Stimulated activated naive CD8-positive, alpha-beta T cell treated with anti-CD3 and anti-CD28 coated beads, Interleukin-15, amount 100 ng/mL, for 72 hours (primary cell): ENCODE data around the gene TSPO2.

ENCODE experiments used
- ATAC-seq: fragments of 150-1000 bp; cut with Tn5 transposase; 2 replicates; pipeline ENCODE4 v1.10.0; 2021; ENCODE audit warnings: mild to moderate bottlenecking, moderate library complexity
- DNase-seq, 2 donors: peaks; one replicate each; pipeline ENCODE4 v3.0.0; 2021 to 2022
- H3K27ac Mint-ChIP-seq, 2 donors: one replicate each; pipeline ENCODE4 v1.8.0; 2022; ENCODE audit warnings: mild to moderate bottlenecking in 2 of 2, mixed read lengths in 2 of 2, moderate library complexity in 2 of 2
- H3K27me3 Mint-ChIP-seq: one replicate; pipeline ENCODE4 v1.8.0; 2022; ENCODE audit warnings: mixed read lengths
- H3K4me1 Mint-ChIP-seq: one replicate; pipeline ENCODE4 v1.8.0; 2022; ENCODE audit warnings: mild to moderate bottlenecking, mixed read lengths
- H3K4me3 Mint-ChIP-seq, 2 donors: one replicate each; pipeline ENCODE4 v1.8.0; 2022; ENCODE audit warnings: mild to moderate bottlenecking in 2 of 2, mixed read lengths in 2 of 2, moderate library complexity in 1 of 2
- H3K9me3 Mint-ChIP-seq, 2 donors: one replicate each; pipeline ENCODE4 v1.8.0; 2022; ENCODE audit warnings: mixed read lengths in 2 of 2

TSPO2 gene

GRCh38 chr6:41055149-41055548, 12.9 kb downstream of the TSPO2 start:
- Mint-ChIP-seq H3K4me3 (no peak overlapping the region), H3K27me3 (no peaks in the 10 kb centered on the region), H3K27ac (peak overlapping the region in 1 of 2 donors; percentile 2), H3K4me1 (peaks cover 19% of the 10 kb centered on the region), H3K9me3 (peaks cover 0 to 6% of the 10 kb centered on the region in 2 donors)
- no peak for ATAC-seq
- DNase-seq: no peak

DNA sequence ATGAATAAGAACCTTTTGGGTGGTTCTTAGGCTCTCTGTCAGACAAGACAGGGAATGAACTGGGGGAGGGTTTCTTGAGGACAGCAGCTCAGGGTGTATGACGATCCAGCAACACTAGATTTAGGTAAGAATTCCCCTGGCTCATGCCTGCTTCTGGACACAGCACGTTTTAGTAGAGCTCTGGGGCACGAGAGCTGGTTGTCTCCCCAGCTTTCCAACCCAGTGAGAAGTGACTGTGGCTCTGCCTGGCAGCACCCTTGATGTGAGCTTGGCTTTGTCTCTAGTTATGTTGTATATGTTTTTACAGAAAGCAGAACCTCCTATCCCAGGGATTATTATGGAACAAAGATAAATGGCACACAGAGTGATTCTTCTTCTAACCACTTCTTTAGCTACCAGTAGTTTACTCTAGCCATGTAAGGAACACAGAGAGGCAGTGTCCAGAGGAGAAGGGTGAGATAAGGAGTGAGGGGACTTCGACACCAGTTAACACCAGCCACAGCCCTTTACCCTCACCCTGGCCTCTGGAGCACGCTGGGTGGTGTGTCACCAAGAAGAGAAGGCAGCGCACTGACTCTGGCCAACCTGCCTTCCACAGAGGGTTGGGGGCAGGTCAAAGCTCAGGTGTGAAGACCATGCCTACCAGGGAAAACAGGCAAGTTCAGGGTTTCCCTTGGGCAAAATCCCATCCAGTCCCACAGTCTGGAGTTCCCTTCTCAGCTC, 14.7 kb downstream of the TSPO2 start:
- Mint-ChIP-seq H3K27me3 (no peaks in the 10 kb centered on the region), H3K4me1 (peaks cover 15% of the 10 kb centered on the region), H3K9me3 (peaks cover 0 to under 1% of the 10 kb centered on the region in 2 donors), H3K27ac (peak overlapping the region in 1 of 2 donors; percentile 61), H3K4me3 (no peak overlapping the region)
- ATAC-seq: no peak
- DNase-seq: no peak

- no peaks in the 10 kb centered on the region for H3K27me3 Mint-ChIP-seq
- H3K9me3 Mint-ChIP-seq: no peaks in the 10 kb centered on the region
- DNase-seq (no peak), ATAC-seq (no peak)
- no peaks in the 10 kb centered on the region for H3K4me1 Mint-ChIP-seq
- no peak overlapping the region for H3K27ac Mint-ChIP-seq
- H3K4me3 Mint-ChIP-seq: no peak overlapping the region
These were observed 16.5 kb downstream of the TSPO2 start for GRCh38 chr6:41058783-41059181.

GRCh38 chr6:41059556-41059955, 17.3 kb downstream of the TSPO2 start:
- Mint-ChIP-seq H3K9me3 (no peaks in the 10 kb centered on the region), H3K27me3 (no peaks in the 10 kb centered on the region), H3K4me1 (no peaks in the 10 kb centered on the region), H3K27ac (no peak overlapping the region), H3K4me3 (no peak overlapping the region)
- no peak for ATAC-seq
- DNase-seq: no peak

DNA sequence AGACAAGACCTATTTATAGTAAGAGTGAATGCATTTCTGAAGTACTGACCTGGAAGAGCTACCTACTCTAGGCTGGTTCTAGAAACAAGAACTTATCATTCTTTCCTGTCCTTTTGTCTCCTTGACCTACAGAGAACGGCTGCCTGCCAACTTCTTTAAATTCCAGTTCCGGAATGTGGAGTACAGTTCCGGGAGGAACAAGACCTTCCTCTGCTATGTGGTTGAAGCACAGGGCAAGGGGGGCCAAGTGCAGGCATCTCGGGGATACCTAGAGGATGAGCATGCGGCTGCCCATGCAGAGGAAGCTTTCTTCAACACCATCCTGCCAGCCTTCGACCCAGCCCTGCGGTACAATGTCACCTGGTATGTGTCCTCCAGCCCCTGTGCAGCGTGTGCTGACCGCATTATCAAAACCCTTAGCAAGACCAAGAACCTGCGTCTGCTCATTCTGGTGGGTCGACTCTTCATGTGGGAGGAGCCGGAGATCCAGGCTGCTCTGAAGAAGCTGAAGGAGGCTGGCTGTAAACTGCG, 19.0 kb downstream of the TSPO2 start:
- no peak for ATAC-seq
- H3K4me1 Mint-ChIP-seq: peaks cover 5% of the 10 kb centered on the region
- H3K4me3 Mint-ChIP-seq: no peak overlapping the region
- no peaks in the 10 kb centered on the region for H3K27me3 Mint-ChIP-seq
- no peak for DNase-seq
- no peaks in the 10 kb centered on the region for H3K9me3 Mint-ChIP-seq
- no peak overlapping the region for H3K27ac Mint-ChIP-seq

GRCh38 chr6:41062056-41062455, 19.8 kb downstream of the TSPO2 start:
- DNase-seq: no peak
- Mint-ChIP-seq H3K9me3 (no peaks in the 10 kb centered on the region), H3K27ac (no peak overlapping the region), H3K4me1 (peaks cover 11% of the 10 kb centered on the region), H3K4me3 (no peak overlapping the region), H3K27me3 (no peaks in the 10 kb centered on the region)
- no peak for ATAC-seq

GRCh38 chr6:41063884-41064285, 21.6 kb downstream of the TSPO2 start:
- peaks cover 15% of the 10 kb centered on the region for H3K4me1 Mint-ChIP-seq
- H3K27ac Mint-ChIP-seq: no peak overlapping the region
- DNase-seq (no peak), ATAC-seq (no peak)
- no peak overlapping the region for H3K4me3 Mint-ChIP-seq
- H3K27me3 Mint-ChIP-seq: no peaks in the 10 kb centered on the region
- no peaks in the 10 kb centered on the region for H3K9me3 Mint-ChIP-seq

DNA sequence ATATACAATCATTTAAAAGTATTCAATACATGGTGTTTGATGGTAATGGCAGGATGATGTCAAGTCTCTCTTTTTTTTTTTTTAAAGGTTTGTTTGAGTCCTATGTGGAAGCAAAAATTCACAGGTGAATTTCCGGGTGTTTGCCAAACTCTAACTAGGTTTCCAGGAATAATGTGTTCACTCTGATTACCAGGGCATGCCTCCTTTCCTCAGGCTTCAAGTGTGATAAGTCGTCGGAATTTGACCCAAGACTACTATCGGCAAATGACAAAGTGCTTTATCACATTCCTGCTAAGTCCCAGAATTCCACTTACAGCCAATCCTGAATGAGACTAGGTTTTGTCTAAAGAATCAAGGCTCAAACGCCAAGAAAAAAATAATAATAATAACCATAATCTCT, 22.6 kb downstream of the TSPO2 start:
- Mint-ChIP-seq H3K9me3 (no peaks in the 10 kb centered on the region), H3K27me3 (no peaks in the 10 kb centered on the region), H3K4me1 (peaks cover 15% of the 10 kb centered on the region), H3K27ac (no peak overlapping the region), H3K4me3 (no peak overlapping the region)
- DNase-seq: no peak
- no peak for ATAC-seq

- no peak for ATAC-seq
- Mint-ChIP-seq H3K27me3 (no peaks in the 10 kb centered on the region), H3K4me3 (no peak overlapping the region), H3K27ac (no peak overlapping the region), H3K9me3 (no peaks in the 10 kb centered on the region), H3K4me1 (peaks cover 15% of the 10 kb centered on the region)
- DNase-seq: no peak
These were observed 23.3 kb downstream of the TSPO2 start for GRCh38 chr6:41065550-41066026.

- peaks cover 21% of the 10 kb centered on the region for H3K4me1 Mint-ChIP-seq
These were observed 24.6 kb downstream of the TSPO2 start for GRCh38 chr6:41066867-41067304.

DNA sequence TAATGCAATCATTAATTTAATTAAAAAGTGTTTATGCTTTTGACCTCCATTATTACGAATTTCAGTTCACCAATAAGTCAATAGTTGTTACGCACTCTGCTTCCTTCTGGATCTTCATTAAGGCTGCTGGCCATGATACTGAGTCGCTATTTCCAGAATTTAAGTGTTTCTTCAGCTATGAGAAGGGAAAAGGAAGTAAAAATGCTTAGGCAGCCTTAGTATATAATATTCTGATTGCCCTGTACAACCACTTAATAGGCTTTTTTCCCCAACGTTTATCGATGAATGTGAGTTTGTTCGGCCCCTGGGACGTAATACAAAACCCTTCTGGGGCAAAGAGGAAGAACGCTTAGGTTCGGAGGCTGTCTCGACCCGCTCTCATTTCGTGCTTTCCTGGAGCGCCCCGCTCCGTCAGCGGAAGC, 29.2 kb downstream of the TSPO2 start:
- peak overlapping the region; percentile 93 to 95 for H3K4me3 Mint-ChIP-seq
- ATAC-seq (no peak), DNase-seq (no peak)
- peaks cover 42% of the 10 kb centered on the region for H3K4me1 Mint-ChIP-seq
- no peaks in the 10 kb centered on the region for H3K9me3 Mint-ChIP-seq
- peak overlapping the region; percentile 97 for H3K27ac Mint-ChIP-seq
- H3K27me3 Mint-ChIP-seq: no peaks in the 10 kb centered on the region

More at GRCh38 chr6:41066867-41067304, 24.6 kb downstream of the TSPO2 start:
- Mint-ChIP-seq H3K27ac (no peak overlapping the region), H3K27me3 (no peaks in the 10 kb centered on the region), H3K9me3 (no peaks in the 10 kb centered on the region), H3K4me3 (no peak overlapping the region)
- peak; percentile 29 to 38 for DNase-seq
- ATAC-seq: no peak

DNA sequence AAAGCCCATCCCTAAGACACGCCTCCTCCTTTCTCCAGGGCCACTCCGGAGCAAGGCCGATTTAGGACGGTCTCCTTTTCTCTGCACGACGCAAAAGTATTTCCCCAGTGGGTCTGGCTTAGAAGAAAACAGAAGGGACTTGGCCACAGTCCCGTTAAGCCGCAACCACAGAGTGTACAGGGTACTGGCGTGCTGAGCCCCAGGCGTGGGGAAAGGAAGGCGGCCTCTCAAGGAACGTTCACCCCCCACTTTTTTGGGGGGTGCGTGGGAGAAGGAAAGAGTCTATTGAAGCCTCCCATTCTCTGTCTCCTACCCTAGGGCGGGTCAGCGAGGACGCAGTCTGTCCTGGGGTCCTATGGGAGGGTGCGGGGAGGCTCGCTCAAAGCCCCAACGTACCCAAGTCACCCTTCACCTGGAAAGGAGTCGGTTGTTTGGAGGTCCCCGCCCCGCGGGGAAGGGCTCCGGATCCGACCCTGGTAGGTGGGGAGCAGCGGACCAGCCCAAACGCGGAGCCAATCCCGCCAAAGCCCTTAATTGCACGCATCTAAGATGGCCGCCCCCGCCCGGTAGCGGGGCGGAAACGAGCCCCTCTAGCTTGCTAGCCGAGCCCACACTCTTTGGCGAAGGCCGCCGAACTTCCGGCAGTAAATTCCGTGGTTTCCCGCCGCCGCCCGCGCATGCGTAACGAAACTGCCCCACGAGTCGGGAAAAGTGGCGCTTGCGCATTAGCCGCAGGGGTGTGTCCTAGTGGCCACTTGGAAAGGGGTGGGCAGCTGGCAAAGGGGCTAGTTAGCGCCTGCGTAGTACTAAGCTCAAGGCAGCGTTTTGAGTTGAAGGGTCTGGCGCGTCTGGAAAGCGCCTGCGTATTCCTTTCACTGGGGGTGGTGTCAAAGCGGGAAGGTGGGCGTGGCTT, 29.9 kb downstream of the TSPO2 start, which contains the start of gene OARD1:
Gene OARD1, minus strand, starts transcription at position 434 of the 913 bp plus-strand sequence. CDS start 722 bp downstream, outside the sequence.
- Mint-ChIP-seq H3K4me3 (peak within 1 kb of the TSS; percentile 93 to 95), H3K27ac (peak within 1 kb of the TSS; percentile 97), H3K27me3 (no peaks in the 10 kb centered on the region), H3K4me1 (peaks cover 40% of the 10 kb centered on the region), H3K9me3 (no peaks in the 10 kb centered on the region)
- ATAC-seq (peak; percentile 86), DNase-seq (peak; percentile 100)

DNA sequence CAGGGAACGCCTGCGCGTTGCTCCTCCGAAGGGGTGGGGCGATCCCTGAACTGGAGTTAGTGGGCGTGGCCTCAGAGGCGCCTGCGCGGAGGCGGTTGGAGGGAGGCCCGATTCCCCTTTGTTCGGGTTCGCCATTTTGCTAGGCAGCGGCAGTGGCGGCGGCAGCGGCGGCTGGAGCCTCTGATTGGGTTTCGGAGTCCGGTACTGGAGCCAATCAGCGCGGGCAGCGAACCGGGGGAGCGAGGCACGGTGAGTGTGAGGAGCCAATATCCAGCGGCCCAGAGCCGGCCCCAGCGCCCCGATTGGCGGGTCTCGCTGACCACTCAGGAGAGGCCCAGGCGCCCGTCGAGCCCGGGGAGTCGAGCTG, 30.6 kb downstream of the TSPO2 start, which contains the start of gene NFYA:
Gene NFYA, plus strand, starts transcription at position 139 of the 367 bp plus-strand sequence. CDS start 6,116 bp downstream, outside the sequence.
- H3K9me3 Mint-ChIP-seq: no peaks in the 10 kb centered on the region
- DNase-seq (no peak), ATAC-seq (peak; percentile 84)
- H3K27me3 Mint-ChIP-seq: no peaks in the 10 kb centered on the region
- H3K27ac Mint-ChIP-seq: peak within 1 kb of the TSS; percentile 97 to 99
- H3K4me1 Mint-ChIP-seq: peaks cover 41% of the 10 kb centered on the region
- peak within 1 kb of the TSS; percentile 95 to 96 for H3K4me3 Mint-ChIP-seq

- DNase-seq (peak; percentile 71 to 82), ATAC-seq (peak; percentile 24)
- H3K4me1 Mint-ChIP-seq: peaks cover 41% of the 10 kb centered on the region
- H3K4me3 Mint-ChIP-seq: peak overlapping the region; percentile 95 to 96
- peak overlapping the region; percentile 90 to 99 for H3K27ac Mint-ChIP-seq
- H3K27me3 Mint-ChIP-seq: no peaks in the 10 kb centered on the region
- no peaks in the 10 kb centered on the region for H3K9me3 Mint-ChIP-seq
These were observed 31.1 kb downstream of the TSPO2 start for GRCh38 chr6:41073203-41073967.
